GM20431 (cell line): ENCODE measurements around the gene OR2L8.

Experiments used
- in situ Hi-C: fragments of 300-500 bp; cut with MseI, MboI; formaldehyde crosslinking; loops from one replicate; pipeline ENCODE4 v1.15.0; 2020; ENCODE audit warnings: low sequenced_read_pairs; ENCODE audit not compliant: unreplicated experiment

OR2L8 gene

GRCh38 chr1:247966532-247967204 lies 18.0 kb downstream of the OR2L8 start:
- in situ Hi-C loops, result no loop called here

GRCh38 chr1:247992986-247993385 lies 44.3 kb downstream of the OR2L8 start:
- in situ Hi-C loops, result no loop called here

- in situ Hi-C loops, result no loop called here
Measured at GRCh38 chr1:247998811-247999210, 50.2 kb downstream of the OR2L8 start.
